Fibroblast of lung (primary cell): ENCODE data around the gene ST8SIA6.

Source experiments
- EZH2 ChIP-seq: IDR thresholded peaks from 2 replicates; pipeline ENCODE4 v1.5.1; 2012; ENCODE audit warnings: low read length, control low read depth, mild to moderate bottlenecking; ENCODE audit errors: missing control alignments
- TF ChIP-seq, protein P1 (sequence below), 2 donors: IDR thresholded peaks in 1 of 2; conservative IDR thresholded peaks in 1 of 2; 1 replicate in 1 of 2; 2 replicates in 1 of 2; pipeline ENCODE4 v1.5.1; 2011 to 2012; ENCODE audit warnings: low read length in 2 of 2, control low read depth in 1 of 2, inconsistent platforms in 1 of 2, low read depth in 1 of 2, mild to moderate bottlenecking in 1 of 2

DNA sequence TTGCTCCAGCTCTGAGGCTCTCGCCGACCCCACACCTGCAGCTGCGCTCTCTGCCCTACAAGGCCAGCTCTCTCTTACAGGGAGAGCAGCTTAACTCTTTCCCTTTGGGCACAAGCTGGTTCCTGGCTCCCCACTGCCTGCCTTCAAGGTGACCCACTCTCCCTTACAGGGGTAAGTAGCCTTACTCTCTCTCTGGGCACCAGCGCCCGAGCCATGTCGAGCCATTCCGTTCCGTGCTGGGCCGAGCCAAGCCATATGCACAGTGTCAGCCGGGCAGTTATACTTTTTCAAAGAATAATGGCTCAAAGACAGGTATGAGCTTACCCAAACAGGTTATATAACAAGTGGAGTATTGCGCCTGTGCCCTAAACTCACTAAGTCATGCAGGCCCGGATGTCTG is 181.7 kb downstream of the ST8SIA6 start:
- no peak for TF ChIP-seq EZH2
- TF ChIP-seq, protein P1, sequence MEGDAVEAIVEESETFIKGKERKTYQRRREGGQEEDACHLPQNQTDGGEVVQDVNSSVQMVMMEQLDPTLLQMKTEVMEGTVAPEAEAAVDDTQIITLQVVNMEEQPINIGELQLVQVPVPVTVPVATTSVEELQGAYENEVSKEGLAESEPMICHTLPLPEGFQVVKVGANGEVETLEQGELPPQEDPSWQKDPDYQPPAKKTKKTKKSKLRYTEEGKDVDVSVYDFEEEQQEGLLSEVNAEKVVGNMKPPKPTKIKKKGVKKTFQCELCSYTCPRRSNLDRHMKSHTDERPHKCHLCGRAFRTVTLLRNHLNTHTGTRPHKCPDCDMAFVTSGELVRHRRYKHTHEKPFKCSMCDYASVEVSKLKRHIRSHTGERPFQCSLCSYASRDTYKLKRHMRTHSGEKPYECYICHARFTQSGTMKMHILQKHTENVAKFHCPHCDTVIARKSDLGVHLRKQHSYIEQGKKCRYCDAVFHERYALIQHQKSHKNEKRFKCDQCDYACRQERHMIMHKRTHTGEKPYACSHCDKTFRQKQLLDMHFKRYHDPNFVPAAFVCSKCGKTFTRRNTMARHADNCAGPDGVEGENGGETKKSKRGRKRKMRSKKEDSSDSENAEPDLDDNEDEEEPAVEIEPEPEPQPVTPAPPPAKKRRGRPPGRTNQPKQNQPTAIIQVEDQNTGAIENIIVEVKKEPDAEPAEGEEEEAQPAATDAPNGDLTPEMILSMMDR (conservative IDR thresholded peaks at IDR 0.05 in 1 of 2, IDR thresholded peaks at IDR 0.05 in 1 of 2; ENCODE audit: low read depth in 1 of 2, low read length in 2 of 2): no peak
